SK-N-SH treated with all-trans-retinoic acid at 6 μM for 48 hours (cell line): ENCODE measurements around the gene SLC25A20.
"Not testable (repeated sequence)": the region's sequence is repeated elsewhere in the genome, so short reads cannot be mapped to it uniquely, and the experiment has no call there.

Experiments used
- ATAC-seq: fragments of 200-7000 bp; cut with Tn5 transposase; 3 replicates; pipeline ENCODE4 v1.9.1; 2020; ENCODE audit warnings: mild to moderate bottlenecking, moderate library complexity
- BACH2 ChIP-seq: fragments of 250-450 bp; sonication (Bioruptor Pico); IDR thresholded peaks from 2 replicates; pipeline ENCODE4 v1.9.0; 2021; ENCODE audit warnings: mild to moderate bottlenecking, borderline replicate concordance
- CSDC2 ChIP-seq: fragments of 250-450 bp; sonication (Bioruptor Pico); IDR thresholded peaks from 2 replicates; pipeline ENCODE4 v1.5.0; 2020; ENCODE audit warnings: mild to moderate bottlenecking, moderate library complexity
- ESRRG ChIP-seq: fragments of 250-450 bp; sonication (Bioruptor Pico); IDR thresholded peaks from 2 replicates; pipeline ENCODE4 v1.6.1; 2021; ENCODE audit warnings: mild to moderate bottlenecking
- GLIS3 ChIP-seq: fragments of 250-450 bp; sonication (Bioruptor Pico); IDR thresholded peaks from 2 replicates; pipeline ENCODE4 v1.5.0; 2020; ENCODE audit warnings: mild to moderate bottlenecking, moderate library complexity
- ISL1 ChIP-seq: fragments of 250-450 bp; sonication (Bioruptor Pico); IDR thresholded peaks from 2 replicates; pipeline ENCODE4 v2.1.2; 2022; ENCODE audit warnings: mild to moderate bottlenecking, moderate library complexity
- OSR1 ChIP-seq: fragments of 250-450 bp; sonication (Bioruptor Pico); IDR thresholded peaks from 2 replicates; pipeline ENCODE4 v1.8.0; 2022; ENCODE audit warnings: moderate library complexity, mild to moderate bottlenecking, inconsistent platforms
- PATZ1 ChIP-seq: fragments of 250-450 bp; sonication (Bioruptor Pico); IDR thresholded peaks from 2 replicates; pipeline ENCODE4 v1.8.0; 2020; ENCODE audit warnings: mild to moderate bottlenecking, moderate library complexity, borderline replicate concordance
- PPARA ChIP-seq: fragments of 250-450 bp; sonication (Bioruptor Pico); IDR thresholded peaks from 2 replicates; pipeline ENCODE4 v1.5.0; 2020; ENCODE audit warnings: mild to moderate bottlenecking, borderline replicate concordance
- RARB ChIP-seq: fragments of 250-450 bp; sonication (Bioruptor Pico); IDR thresholded peaks from 2 replicates; pipeline ENCODE4 v1.8.0; 2021; ENCODE audit warnings: mild to moderate bottlenecking, moderate library complexity
- SNAI2 ChIP-seq: fragments of 250-450 bp; sonication (Bioruptor Pico); IDR thresholded peaks from 2 replicates; pipeline ENCODE4 v1.5.0; 2020; ENCODE audit warnings: mild to moderate bottlenecking, moderate library complexity
- TCF4 ChIP-seq: fragments of 250-450 bp; sonication (Bioruptor Pico); IDR thresholded peaks from 2 replicates; pipeline ENCODE4 v1.8.0; 2021; ENCODE audit warnings: mild to moderate bottlenecking, moderate library complexity, borderline replicate concordance
- TOX ChIP-seq: fragments of 250-450 bp; sonication (Bioruptor Pico); IDR thresholded peaks from 2 replicates; pipeline ENCODE4 v1.8.0; 2021; ENCODE audit warnings: mild to moderate bottlenecking, moderate library complexity, borderline replicate concordance
- TSHZ2 ChIP-seq: fragments of 250-450 bp; sonication (Bioruptor Pico); IDR thresholded peaks from 2 replicates; pipeline ENCODE4 v1.5.0; 2020; ENCODE audit warnings: mild to moderate bottlenecking, moderate library complexity
- ZC3H10 ChIP-seq: fragments of 250-450 bp; sonication (Bioruptor Pico); IDR thresholded peaks from 2 replicates; pipeline ENCODE4 v1.5.1; 2021; ENCODE audit warnings: mild to moderate bottlenecking, moderate library complexity
- ZFP3 ChIP-seq: fragments of 250-450 bp; sonication (Bioruptor Pico); IDR thresholded peaks from 2 replicates; pipeline ENCODE4 v1.5.0; 2020; ENCODE audit warnings: mild to moderate bottlenecking, moderate library complexity
- ZFP30 ChIP-seq: fragments of 450-650 bp; formaldehyde crosslinking; IDR thresholded peaks from 2 replicates; pipeline ENCODE4 v1.5.0; 2022; ENCODE audit warnings: mild to moderate bottlenecking, moderate library complexity
- ZNF565 ChIP-seq: fragments of 450-650 bp; formaldehyde crosslinking; conservative IDR thresholded peaks from 2 replicates; pipeline ENCODE4 v1.5.0; 2020; ENCODE audit warnings: low read depth, mild to moderate bottlenecking, moderate library complexity
- ZNF70 ChIP-seq: fragments of 450-650 bp; formaldehyde crosslinking; IDR thresholded peaks from 2 replicates; pipeline ENCODE4 v1.5.0; 2020; ENCODE audit warnings: mild to moderate bottlenecking, moderate library complexity
- ZNF8 ChIP-seq: fragments of 450-650 bp; formaldehyde crosslinking; IDR thresholded peaks from 2 replicates; pipeline ENCODE4 v1.5.0; 2020; ENCODE audit warnings: mild to moderate bottlenecking, moderate library complexity
- TF ChIP-seq, protein P1 (sequence below): fragments of 250-450 bp; sonication (Bioruptor Pico); IDR thresholded peaks from 2 replicates; pipeline ENCODE4 v1.8.0; 2021; ENCODE audit warnings: low read depth, mild to moderate bottlenecking, moderate library complexity, borderline replicate concordance
- TF ChIP-seq, protein P2 (sequence below): fragments of 250-450 bp; sonication (Bioruptor Pico); IDR thresholded peaks from 2 replicates; pipeline ENCODE4 v1.5.1; 2020; ENCODE audit warnings: low read depth, mild to moderate bottlenecking, moderate library complexity

The SLC25A20 gene

GRCh38 chr3:48832684-48833083, 66.0 kb downstream of the SLC25A20 start:
- TF ChIP-seq, protein P1, sequence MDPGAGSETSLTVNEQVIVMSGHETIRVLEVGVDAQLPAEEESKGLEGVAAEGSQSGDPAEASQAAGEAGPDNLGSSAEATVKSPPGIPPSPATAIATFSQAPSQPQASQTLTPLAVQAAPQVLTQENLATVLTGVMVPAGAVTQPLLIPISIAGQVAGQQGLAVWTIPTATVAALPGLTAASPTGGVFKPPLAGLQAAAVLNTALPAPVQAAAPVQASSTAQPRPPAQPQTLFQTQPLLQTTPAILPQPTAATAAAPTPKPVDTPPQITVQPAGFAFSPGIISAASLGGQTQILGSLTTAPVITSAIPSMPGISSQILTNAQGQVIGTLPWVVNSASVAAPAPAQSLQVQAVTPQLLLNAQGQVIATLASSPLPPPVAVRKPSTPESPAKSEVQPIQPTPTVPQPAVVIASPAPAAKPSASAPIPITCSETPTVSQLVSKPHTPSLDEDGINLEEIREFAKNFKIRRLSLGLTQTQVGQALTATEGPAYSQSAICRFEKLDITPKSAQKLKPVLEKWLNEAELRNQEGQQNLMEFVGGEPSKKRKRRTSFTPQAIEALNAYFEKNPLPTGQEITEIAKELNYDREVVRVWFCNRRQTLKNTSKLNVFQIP (CRISPR knock-in tag), result no peak
- no peak for TF ChIP-seq OSR1 (CRISPR knock-in tag)
- TF ChIP-seq TOX (CRISPR knock-in tag), result no peak
- no peak for TF ChIP-seq ZFP30
- TF ChIP-seq ZNF8 (CRISPR knock-in tag), result no peak
- TF ChIP-seq GLIS3 (CRISPR knock-in tag), result no peak
- no peak for TF ChIP-seq BACH2 (CRISPR knock-in tag)
- TF ChIP-seq CSDC2 (CRISPR knock-in tag), result no peak
- no peak for TF ChIP-seq SNAI2 (CRISPR knock-in tag)
- no peak for TF ChIP-seq TCF4 (CRISPR knock-in tag)
- TF ChIP-seq ESRRG (CRISPR knock-in tag), result no peak
- no peak for TF ChIP-seq PPARA (CRISPR knock-in tag)
- TF ChIP-seq ZFP3 (CRISPR knock-in tag), result no peak

DNA sequence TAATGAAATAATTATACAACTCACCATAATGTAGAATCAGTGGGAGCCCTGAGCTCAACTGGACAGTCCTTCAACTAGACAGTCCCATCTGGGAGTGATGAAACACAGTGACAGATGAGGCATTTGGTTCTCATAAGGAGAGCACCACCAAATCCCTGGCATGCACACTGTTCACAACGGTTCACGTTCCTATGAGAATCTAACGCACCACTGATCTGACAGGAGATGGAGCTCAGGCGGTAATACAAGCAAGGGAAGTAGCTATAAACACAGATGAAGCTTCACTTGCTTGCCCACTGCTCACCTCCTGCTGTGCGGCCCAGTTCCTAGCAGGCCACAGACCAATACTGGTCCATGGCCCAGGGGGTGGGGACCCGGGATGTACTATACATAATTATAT, 68.0 kb downstream of the SLC25A20 start:
- TF ChIP-seq ZC3H10, result no peak
- TF ChIP-seq ISL1 (CRISPR knock-in tag), result no peak
- no peak for TF ChIP-seq CSDC2 (CRISPR knock-in tag)
- TF ChIP-seq, protein P1 (CRISPR knock-in tag), result no peak
- TF ChIP-seq SNAI2 (CRISPR knock-in tag), result no peak
- TF ChIP-seq OSR1 (CRISPR knock-in tag), result no peak
- no peak for TF ChIP-seq ZNF8 (CRISPR knock-in tag)
- TF ChIP-seq ZFP30, result no peak
- no peak for TF ChIP-seq RARB (CRISPR knock-in tag)
- TF ChIP-seq BACH2 (CRISPR knock-in tag), result no peak
- TF ChIP-seq PATZ1 (CRISPR knock-in tag), result no peak
- no peak for TF ChIP-seq ESRRG (CRISPR knock-in tag)
- no peak for TF ChIP-seq ZNF565
- TF ChIP-seq TCF4 (CRISPR knock-in tag), result no peak
- no peak for TF ChIP-seq PPARA (CRISPR knock-in tag)
- TF ChIP-seq TSHZ2 (CRISPR knock-in tag), result no peak
- ATAC-seq, result no peak

More at GRCh38 chr3:48832684-48833083, 66.0 kb downstream of the SLC25A20 start:
- ATAC-seq, result no peak

DNA sequence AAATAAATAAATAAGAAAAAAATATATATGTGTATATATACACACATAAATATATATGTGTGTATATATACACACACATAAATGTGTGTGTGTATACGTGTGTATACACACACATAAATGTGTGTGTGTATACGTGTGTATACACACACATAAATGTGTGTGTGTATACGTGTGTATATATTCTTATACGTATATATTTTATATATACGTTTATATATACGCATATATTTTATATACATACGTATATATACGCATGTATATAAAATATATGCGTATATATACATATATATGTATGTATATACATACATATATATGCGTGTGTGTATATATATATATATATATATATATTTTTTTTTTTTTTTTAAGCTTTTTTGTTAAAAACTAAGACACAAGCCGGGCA, 69.2 kb downstream of the SLC25A20 start:
- not testable (repeated sequence) for ATAC-seq

- not testable (repeated sequence) for ATAC-seq
These were observed 70.8 kb downstream of the SLC25A20 start for GRCh38 chr3:48827874-48828273.

- ATAC-seq, result peak; percentile 64; the same call in 2 of the 3 replicates
- TF ChIP-seq GLIS3 (CRISPR knock-in tag) (no peak), TOX (CRISPR knock-in tag) (no peak), SNAI2 (CRISPR knock-in tag) (no peak), ZNF70 (CRISPR knock-in tag) (no peak), TSHZ2 (CRISPR knock-in tag) (no peak), CSDC2 (CRISPR knock-in tag) (no peak), ESRRG (CRISPR knock-in tag) (no peak)
- TF ChIP-seq, protein P2, sequence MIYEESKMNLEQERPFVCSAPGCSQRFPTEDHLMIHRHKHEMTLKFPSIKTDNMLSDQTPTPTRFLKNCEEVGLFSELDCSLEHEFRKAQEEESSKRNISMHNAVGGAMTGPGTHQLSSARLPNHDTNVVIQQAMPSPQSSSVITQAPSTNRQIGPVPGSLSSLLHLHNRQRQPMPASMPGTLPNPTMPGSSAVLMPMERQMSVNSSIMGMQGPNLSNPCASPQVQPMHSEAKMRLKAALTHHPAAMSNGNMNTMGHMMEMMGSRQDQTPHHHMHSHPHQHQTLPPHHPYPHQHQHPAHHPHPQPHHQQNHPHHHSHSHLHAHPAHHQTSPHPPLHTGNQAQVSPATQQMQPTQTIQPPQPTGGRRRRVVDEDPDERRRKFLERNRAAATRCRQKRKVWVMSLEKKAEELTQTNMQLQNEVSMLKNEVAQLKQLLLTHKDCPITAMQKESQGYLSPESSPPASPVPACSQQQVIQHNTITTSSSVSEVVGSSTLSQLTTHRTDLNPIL (CRISPR knock-in tag), result no peak
These were observed 72.2 kb downstream of the SLC25A20 start for GRCh38 chr3:48826451-48826850.
